DOHH2 (cell line): ENCODE results near the gene CNTNAP2.

ENCODE experiments used
- H3F3A ChIP-seq: fragments of 200-600 bp; sonication (generic), shearing (Covaris generic); 2 replicates; pipeline ENCODE4 v1.6.0; 2016; ENCODE audit warnings: antibody characterized with exemption, mild to moderate bottlenecking; ENCODE audit not compliant: control insufficient read depth, insufficient read depth
- H3K27ac ChIP-seq: fragments of 200-600 bp; sonication (generic); 2 replicates; pipeline ENCODE4 v1.5.1; 2014; ENCODE audit warnings: low read depth, mild to moderate bottlenecking, low read length, moderate library complexity
- H3K27me3 ChIP-seq: fragments of 200-600 bp; sonication (generic); 2 replicates; pipeline ENCODE4 v1.6.1; 2014; ENCODE audit warnings: mild to moderate bottlenecking, low read length, mixed read lengths; ENCODE audit not compliant: control insufficient read depth
- H3K36me3 ChIP-seq: fragments of 200-600 bp; sonication (generic); 2 replicates; pipeline ENCODE4 v1.6.1; 2014; ENCODE audit warnings: mild to moderate bottlenecking, low read length, moderate library complexity, mixed read lengths; ENCODE audit not compliant: control insufficient read depth
- H3K4me1 ChIP-seq: fragments of 200-600 bp; sonication (generic); 2 replicates; pipeline ENCODE4 v1.6.1; 2014; ENCODE audit warnings: mild to moderate bottlenecking, low read length, mixed read lengths; ENCODE audit not compliant: control insufficient read depth
- H3K4me2 ChIP-seq: fragments of 200-600 bp; sonication (generic); 2 replicates; pipeline ENCODE4 v1.6.0; 2014; ENCODE audit warnings: mild to moderate bottlenecking, low read length, moderate library complexity
- H3K4me3 ChIP-seq: fragments of 200-600 bp; sonication (generic); 2 replicates; pipeline ENCODE4 v1.5.1; 2014; ENCODE audit warnings: mild to moderate bottlenecking, low read length, mixed read lengths
- H3K79me2 ChIP-seq: fragments of 200-600 bp; sonication (generic); 2 replicates; pipeline ENCODE4 v1.6.1; 2014; ENCODE audit warnings: mild to moderate bottlenecking, low read length, mixed read lengths; ENCODE audit not compliant: control insufficient read depth
- H3K9me2 ChIP-seq: fragments of 200-600 bp; sonication (generic); replicated peaks from 2 replicates; pipeline ENCODE4 v1.6.1; 2014; ENCODE audit warnings: mild to moderate bottlenecking, low read length, mixed read lengths; ENCODE audit not compliant: control insufficient read depth
- H3K9me3 ChIP-seq: fragments of 200-600 bp; sonication (generic); 2 replicates; pipeline ENCODE4 v1.6.1; 2014; ENCODE audit warnings: antibody characterized with exemption, low read length, mixed read lengths; ENCODE audit not compliant: control insufficient read depth, insufficient read depth
- H4K20me1 ChIP-seq: fragments of 200-600 bp; sonication (generic); 2 replicates; pipeline ENCODE4 v1.6.0; 2014; ENCODE audit warnings: low read depth, mild to moderate bottlenecking, antibody characterized with exemption, low read length, moderate library complexity; ENCODE audit not compliant: control insufficient read depth, insufficient read depth
- CTCF ChIP-seq: fragments of 200-600 bp; sonication (generic); IDR thresholded peaks from one replicate; pipeline ENCODE4 v1.5.1; 2014; ENCODE audit warnings: antibody characterized with exemption, mild to moderate bottlenecking, low read depth, low read length; ENCODE audit not compliant: poor library complexity, severe bottlenecking
- EZH2phosphoT487 ChIP-seq: fragments of 200-600 bp; sonication (generic); IDR thresholded peaks from 2 replicates; pipeline ENCODE4 v1.6.1; 2017; ENCODE audit warnings: borderline replicate concordance, mild to moderate bottlenecking, antibody characterized with exemption, low read length, moderate library complexity, mixed read lengths

CNTNAP2 gene

GRCh38 chr7:146314962-146315361 lies 198.4 kb downstream of the CNTNAP2 start:
- Histone ChIP-seq H3F3A (no peaks in the 10 kb centered on the region), H3K4me1 (no peaks in the 10 kb centered on the region), H3K27me3 (no peaks in the 10 kb centered on the region), H3K79me2 (no peaks in the 10 kb centered on the region), H3K9me3 (no peaks in the 10 kb centered on the region), H4K20me1 (no peaks in the 10 kb centered on the region), H3K36me3 (no peaks in the 10 kb centered on the region), H3K9me2 (no peaks in the 10 kb centered on the region), H3K27ac (no peak overlapping the region), H3K4me3 (no peak overlapping the region), H3K4me2 (no peak overlapping the region)
- no peak for TF ChIP-seq EZH2phosphoT487
- TF ChIP-seq CTCF, result no peak

- Histone ChIP-seq H3K27me3 (no peaks in the 10 kb centered on the region), H3K27ac (no peak overlapping the region)
Observed at GRCh38 chr7:146319629-146320028, 203.0 kb downstream of the CNTNAP2 start.

GRCh38 chr7:146321301-146321700 lies 204.7 kb downstream of the CNTNAP2 start:
- H3K36me3 ChIP-seq, result no peaks in the 10 kb centered on the region
- H3K27me3 ChIP-seq, result no peaks in the 10 kb centered on the region
- H3K4me1 ChIP-seq, result no peaks in the 10 kb centered on the region

More at GRCh38 chr7:146319629-146320028, 203.0 kb downstream of the CNTNAP2 start:
- Histone ChIP-seq H3K36me3 (no peaks in the 10 kb centered on the region), H3K4me2 (no peak overlapping the region), H4K20me1 (no peaks in the 10 kb centered on the region), H3K4me3 (no peak overlapping the region), H3F3A (no peaks in the 10 kb centered on the region), H3K79me2 (no peaks in the 10 kb centered on the region), H3K4me1 (no peaks in the 10 kb centered on the region), H3K9me2 (no peaks in the 10 kb centered on the region), H3K9me3 (no peaks in the 10 kb centered on the region)
- TF ChIP-seq EZH2phosphoT487 (no peak), CTCF (no peak)

More at GRCh38 chr7:146321301-146321700, 204.7 kb downstream of the CNTNAP2 start:
- no peaks in the 10 kb centered on the region for H3F3A ChIP-seq
- no peaks in the 10 kb centered on the region for H3K79me2 ChIP-seq
- H3K9me3 ChIP-seq, result no peaks in the 10 kb centered on the region
- no peaks in the 10 kb centered on the region for H3K9me2 ChIP-seq
- H4K20me1 ChIP-seq, result no peaks in the 10 kb centered on the region
- H3K27ac ChIP-seq, result no peak overlapping the region
- H3K4me2 ChIP-seq, result no peak overlapping the region
- TF ChIP-seq EZH2phosphoT487, result no peak
- TF ChIP-seq CTCF, result no peak
- H3K4me3 ChIP-seq, result no peak overlapping the region
